ENCODE results near the gene DNMT3A.
A peak's percentile ranks its signal among the peaks of the same experiment; 100 is the strongest.

DNMT3A gene

DNA sequence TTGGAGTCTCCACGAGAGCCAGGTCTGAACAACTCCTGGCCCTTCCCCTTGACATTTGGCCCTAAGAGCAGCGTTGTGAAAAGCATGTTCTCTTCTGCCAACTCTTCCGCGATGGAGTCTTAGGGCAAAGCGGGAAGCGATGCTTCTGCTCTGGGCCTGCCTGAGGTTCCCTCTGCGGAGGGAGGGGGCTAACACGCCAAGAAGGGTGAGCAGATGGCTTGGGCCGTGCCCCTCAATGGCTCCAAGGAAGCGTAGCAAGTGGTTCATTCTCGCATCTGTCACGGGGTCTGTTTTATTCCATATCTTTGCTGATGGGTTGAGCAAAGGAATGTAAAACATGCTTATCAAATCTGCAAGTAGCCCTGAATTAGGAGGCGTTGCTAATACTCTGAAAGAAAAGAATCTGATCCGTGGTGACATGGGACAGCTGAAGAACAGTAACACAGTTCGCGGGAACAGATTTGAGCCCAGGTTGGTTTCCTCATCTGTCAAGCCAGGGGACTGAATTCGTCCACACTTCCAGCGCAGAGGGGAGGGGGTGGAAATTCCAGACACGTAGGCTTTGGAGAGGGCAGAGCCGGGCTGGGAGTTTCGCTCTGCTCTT lies 38.0 kb downstream of the DNMT3A start:
- no peak for DNase-seq

- DNase-seq = no peak
Observed at GRCh38 chr2:25302758-25303375, 38.9 kb downstream of the DNMT3A start.

DNA sequence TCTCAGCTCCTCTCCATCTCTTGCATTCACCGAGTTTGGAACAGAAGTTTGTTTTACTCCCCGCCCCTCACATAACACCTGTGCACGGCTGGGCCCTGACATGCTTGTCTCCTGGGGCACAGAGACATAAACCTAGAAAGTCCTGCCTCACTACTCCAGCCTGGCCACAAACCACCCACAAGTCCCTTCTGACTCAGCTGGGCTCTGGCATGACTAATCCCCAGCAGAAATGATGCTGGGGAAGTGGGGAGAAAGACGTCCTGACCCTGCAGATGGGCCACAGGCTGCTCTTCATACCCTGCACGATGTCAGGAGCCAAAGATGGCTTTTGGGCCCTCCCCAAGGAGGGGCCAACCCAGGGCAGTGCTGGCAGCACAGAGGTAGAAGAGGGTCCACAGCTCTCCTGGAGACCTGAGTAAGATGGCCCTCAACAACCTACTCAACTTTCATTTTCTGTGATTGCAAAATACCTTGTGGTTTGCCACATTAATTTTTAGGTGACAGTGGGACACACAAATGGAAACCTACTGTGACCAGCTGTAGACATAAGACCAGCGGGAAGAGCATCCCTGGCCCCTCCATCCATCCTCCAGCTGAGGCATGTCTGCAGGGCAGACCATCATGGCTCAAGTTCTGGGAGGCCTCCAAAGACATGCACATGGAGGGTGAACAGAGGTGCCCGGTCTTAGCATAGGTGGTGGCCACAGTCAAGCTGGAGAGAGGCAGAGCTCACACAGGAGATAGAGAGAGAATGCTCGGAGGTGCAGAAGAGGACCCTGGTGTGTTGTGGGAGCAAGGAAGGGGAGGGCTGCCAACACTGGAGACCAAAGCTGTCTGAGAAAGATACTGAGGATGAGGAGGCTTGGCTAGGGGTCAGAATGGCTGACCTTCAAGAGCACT lies 40.0 kb downstream of the DNMT3A start:
- no peak for DNase-seq

- no peak for DNase-seq
Observed at GRCh38 chr2:25300001-25300400, 41.7 kb downstream of the DNMT3A start.

GRCh38 chr2:25298776-25299431 lies 42.8 kb downstream of the DNMT3A start:
- no peak for DNase-seq

DNA sequence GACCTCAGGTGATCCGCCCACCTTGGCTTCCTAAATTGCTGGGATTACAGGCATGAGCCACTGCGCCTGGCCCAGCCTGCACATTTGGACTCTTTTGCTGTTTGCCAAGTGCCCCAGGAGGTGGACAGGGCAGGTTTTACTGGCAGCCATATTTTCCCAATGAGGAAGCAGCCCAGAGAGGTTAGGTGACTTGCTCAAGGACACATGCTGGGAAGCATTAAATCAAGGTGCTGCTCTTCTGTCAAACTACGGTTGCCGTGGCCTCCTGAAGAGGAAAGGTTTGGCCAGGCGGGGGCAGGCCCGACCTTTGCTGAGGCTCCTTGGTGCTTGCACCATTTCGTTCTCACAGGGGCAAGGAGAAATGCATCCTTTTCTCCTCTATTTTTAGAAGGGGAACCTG lies 44.0 kb downstream of the DNMT3A start:
- DNase-seq = no peak

DNA sequence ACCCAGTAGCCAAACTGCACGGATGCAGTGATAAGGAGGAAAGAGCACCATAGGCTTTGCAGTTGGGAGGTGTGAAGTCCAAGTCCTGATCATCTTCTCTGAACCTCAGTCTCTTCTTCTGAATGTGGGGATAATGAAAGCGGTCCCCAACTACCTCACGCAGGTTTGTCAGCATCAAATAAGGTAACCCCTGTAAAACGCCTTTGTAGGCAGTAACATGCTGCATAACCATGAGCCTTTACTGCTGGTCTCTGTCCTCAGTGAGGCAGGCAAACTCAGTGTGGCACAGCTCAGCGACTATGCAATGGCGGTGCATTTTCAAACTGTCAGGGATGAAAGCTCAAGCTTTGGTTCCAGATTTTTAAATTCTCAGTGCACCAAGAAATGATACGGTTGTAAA lies 46.1 kb downstream of the DNMT3A start:
- DNase-seq = no peak

DNA sequence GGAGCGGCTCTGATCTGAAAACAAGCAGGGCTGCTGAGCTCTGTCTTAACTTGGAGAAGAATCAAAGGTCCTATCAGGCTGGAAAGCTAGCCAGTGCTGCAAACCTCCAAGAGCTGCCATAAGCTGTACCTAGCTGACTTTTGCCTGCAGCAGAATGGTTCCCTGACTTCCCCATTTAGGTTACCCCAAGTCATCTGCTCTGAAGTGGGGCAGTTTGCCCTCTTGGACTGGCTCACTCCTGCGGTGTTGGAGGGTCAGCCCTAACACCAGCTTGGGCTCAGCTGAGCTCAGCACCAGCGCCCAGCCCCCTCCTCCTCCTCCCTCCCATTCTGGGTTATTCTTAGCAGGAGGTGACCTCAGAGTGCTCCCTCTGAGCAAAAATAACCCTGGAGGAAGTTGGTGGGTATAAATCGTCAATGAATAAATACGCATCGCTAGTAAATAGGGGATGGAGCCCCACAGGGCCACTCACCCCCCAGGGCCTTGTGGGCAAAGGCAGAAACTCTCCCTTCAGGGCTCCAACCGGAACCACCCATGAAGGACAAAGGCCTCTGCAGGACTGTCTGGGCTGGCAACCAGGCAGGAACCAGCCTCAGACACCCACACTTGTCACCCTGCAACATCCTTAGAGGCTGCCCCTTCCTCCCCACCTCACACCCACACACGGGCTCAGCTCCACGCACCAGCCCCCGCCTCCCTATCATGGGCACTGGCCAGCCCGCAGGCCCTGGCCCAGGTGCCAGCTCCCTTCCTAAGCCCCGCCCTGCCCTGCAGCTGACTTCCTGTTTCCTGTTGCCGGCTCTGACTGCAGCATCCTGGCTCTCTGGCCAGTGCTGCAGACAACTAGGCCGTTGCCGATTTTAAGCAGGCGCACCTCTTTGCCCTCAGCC lies 46.9 kb downstream of the DNMT3A start:
- no peak for DNase-seq

DNA sequence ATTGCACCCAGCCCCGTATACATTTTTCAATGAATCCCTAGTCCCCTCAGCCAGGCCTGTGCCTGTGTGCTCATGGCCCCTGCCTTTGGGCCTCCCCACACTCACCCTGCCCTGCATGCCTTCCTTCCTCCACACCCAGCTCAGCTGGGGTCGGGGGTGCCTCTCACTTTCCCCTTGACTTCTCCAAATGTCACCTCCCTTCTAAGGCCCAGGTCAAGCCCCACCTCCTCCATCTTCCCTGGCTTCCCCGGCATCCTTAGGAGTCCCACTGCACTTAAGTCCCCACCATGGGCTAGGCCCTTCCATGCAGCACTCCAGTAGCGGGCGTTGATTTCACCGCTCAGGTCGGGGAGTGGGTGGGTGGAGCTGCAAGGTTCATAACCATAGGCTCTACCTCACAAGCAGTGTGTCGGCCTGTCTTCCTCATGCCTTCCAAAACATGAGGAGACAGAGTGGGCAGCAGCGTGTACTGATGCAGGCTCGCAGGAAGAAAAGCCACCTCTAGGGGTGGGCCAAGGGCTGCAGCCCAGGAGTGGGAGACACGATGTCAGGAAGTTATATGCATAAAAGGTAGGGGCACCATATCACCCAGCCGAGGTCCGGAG lies 47.7 kb downstream of the DNMT3A start:
- no peak for DNase-seq

DNA sequence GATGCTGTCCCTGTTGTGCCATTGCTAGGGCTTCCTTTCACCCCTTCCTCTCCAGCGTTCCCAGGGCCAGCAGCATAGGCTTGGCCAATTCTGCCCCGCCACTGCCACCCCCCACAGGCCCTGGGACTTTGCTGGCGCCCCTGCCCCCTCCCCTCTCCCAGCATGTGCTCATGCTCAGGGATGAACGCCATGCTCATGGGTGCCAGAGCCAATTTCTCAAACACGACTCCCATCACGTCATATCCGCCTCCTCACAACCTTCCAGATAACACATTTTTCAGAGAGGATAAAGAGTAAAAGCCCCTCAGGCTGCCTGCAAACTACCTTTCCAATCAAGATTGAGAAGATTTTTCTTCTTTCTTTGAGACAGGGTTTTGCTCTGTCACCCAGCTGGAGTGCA lies 48.6 kb downstream of the DNMT3A start:
- DNase-seq = no peak

DNA sequence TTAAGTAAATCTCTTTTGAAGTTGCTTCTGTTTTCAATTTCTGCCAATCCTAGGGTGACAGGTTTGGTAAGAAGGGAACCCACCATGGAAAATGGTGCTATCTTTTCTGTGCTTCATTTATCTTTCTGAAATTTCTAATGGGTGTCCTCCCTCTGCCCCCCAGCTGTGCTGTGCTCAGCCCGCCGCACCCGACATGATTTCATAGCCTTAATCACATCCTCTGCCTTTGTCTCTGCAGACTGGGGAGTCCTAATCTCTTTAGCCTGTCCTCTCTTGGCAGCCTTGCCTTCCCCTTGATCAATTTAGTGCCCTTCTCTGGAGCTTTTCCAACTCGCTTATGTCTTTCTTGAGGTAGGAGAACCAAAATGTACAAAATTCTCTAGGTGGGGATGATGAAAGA lies 49.3 kb downstream of the DNMT3A start:
- DNase-seq = no peak

DNA sequence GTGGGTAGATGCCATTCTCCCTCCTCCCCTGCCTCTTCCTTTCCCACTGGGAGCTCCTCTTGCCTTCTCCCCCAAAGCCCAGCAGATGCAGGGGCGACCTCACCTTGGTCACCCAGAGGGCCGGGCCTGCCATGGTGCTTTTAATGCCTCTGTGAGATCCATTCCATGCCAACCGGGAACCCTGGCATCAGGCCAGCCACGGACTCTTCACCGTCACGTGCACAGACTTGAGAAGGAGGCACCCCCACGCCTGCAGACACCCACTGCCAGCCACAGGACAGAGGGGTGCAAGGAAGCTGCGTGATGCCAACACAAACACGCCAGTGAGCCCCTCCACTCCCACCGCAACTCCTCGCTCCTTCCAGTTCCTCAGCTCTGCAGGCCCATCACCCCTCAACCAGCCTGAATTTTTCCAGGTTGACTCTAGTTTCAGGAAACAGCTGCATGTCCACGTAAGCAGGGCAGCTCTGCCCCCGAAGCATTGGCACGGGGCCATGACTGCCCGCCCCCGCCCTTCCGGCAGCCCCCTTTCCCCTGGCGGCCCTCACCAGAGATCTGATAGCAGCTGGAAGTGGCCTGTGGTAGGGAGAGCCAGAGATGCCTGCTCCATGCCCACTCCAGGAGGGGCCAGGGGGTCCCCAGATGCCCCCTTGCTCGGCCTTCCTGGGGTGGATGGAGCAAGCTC lies 50.8 kb downstream of the DNMT3A start:
- DNase-seq = peak; percentile 82

GRCh38 chr2:25286723-25287483 lies 54.8 kb downstream of the DNMT3A start:
- no peak for DNase-seq

DNA sequence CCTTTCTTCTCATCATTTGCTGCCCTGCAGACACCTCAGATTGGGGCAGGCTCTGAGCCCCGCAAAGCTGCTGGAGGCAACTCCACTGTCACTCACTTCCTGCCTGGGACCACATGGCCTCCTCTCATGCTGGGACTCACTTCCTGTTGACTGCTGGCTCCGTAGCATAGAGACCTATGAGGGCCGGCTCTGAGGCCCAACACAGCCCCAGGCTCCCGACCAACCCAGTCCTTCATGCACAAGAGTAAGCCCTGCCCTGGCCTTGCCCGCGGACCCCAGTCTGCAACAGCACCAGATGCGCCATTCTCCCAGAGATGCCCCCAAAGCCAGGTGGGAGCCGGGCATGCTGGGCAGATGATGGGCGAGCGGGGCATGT lies 55.7 kb downstream of the DNMT3A start:
- no peak for DNase-seq

DNA sequence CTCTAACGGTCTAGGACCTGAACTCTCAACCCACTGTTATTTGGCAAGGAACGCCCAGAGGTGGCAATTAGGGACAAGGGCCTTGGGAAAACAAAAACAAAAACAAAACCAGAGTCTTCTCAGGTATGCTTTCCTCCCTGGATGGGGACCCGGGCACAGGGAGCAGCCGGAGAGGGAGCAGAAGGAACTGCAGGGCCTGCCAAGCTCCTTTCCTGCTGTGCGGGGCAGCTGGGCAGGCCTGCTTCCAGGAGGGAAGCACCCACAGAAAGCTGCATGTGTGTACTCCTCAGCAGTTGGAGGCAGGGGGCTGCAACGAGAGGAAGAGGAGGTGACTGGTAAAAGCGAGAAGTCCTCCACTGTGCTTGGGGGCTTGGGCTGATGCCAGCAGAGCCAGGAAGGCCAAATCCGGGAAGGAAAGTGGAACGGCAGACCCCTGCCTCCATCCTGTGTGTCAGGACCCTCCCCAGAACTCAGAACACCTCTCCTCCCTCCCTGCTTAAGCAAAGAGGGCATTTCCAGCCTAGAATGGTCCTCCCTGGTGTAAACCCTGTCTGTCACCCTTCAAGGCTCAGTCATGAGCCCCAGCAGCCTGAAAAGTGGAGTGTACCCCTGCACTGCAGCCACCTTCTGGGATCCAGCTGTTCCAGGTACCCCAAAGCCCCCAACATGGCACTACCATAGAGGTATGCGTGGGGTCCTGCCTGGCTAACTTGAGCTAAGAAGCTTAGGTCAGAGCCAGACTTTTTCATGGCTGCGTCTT lies 56.3 kb downstream of the DNMT3A start:
- DNase-seq = no peak

DNA sequence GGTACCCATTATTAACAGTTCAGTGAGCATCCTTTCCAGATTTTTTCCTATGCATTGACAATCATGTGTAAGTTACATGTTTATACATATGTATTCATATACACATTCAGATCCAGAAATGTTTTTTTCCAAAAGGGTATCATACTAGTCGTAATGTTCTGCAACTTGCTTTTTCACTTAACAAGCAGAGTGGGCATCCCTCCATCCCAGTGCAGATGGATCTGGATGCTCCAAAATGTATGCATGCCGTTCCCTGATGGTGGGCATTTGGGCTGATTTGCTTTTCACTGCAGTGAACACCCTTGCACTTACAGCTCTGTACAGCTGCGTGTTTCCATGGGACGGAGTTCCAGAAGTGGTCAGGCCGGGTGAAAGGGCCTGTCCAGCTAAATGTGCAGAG lies 57.0 kb downstream of the DNMT3A start:
- no peak for DNase-seq

DNA sequence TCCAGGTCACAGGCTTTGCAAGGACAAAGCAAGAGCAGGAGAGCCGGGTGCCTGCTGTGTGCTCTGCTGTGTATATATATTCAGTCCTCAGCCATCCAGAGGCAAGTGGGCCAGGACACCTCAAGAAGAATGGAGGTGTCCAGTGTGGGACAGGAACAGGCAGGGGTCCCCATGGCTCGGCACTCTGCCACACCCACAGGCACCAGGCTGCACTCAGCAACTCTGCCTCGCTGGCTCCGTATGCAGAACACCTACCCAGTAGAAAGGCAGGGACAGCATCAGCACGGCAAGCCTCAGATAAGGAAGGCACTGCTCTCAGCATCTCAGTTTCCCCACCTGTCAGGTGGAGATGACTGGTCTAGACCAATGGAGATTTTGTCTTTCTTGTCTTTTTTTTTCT lies 57.8 kb downstream of the DNMT3A start:
- no peak for DNase-seq

DNA sequence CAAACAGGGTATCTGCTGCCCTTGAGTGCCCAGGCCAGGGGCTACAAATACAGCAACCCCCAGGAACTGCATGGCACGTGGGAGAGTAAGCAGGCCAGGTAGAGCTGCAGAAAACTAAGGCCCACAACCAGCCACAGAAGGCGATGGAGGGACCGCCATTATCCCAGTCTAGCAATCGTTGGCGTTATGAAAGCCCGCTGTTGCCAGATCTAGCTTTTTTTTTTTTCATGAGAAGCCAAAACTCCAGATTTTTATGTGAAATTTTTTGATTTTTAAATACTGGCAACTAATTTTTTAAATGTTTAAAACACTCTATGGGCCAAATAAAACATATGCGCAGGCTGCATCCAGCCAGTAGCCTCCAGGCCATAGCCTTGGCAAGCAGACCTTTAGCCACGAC lies 59.8 kb downstream of the DNMT3A start:
- no peak for DNase-seq

GRCh38 chr2:25281522-25281921 lies 60.2 kb downstream of the DNMT3A start:
- no peak for DNase-seq
